Spleen (tissue), 7 donors: Measurements from ENCODE around the gene SPRR2D.
"Not testable (repeated sequence)": the region's sequence is repeated elsewhere in the genome, so short reads cannot be mapped to it uniquely, and the experiment has no call there.

Experiments used
- CTCF ChIP-seq, 11 experiments: fragments of 200-600 bp in 7 of 11; fragments of 450-650 bp in 4 of 11; sonication (generic) in 4 of 11; IDR thresholded peaks in 8 of 11; conservative IDR thresholded peaks in 3 of 11; 1 replicate in 7 of 11; 2 replicates in 4 of 11; pipeline versions ENCODE4 v1.4.0 to v1.8.0; 2016 to 2021; ENCODE audit warnings: antibody characterized with exemption in 11 of 11, inconsistent platforms in 4 of 11, mild to moderate bottlenecking in 1 of 11
- POLR2A ChIP-seq, 3 donors: fragments of 450-650 bp; IDR thresholded peaks; one replicate each; pipeline ENCODE4 v1.5.1; 2017; ENCODE audit warnings: antibody characterized with exemption in 3 of 3, mild to moderate bottlenecking in 1 of 3
- POLR2AphosphoS5 ChIP-seq, 3 donors: sonication (generic); formaldehyde crosslinking; IDR thresholded peaks; one replicate each; pipeline ENCODE4 v1.5.1; 2017; ENCODE audit warnings: antibody characterized with exemption in 3 of 3
- donor health status: DM: no; HTN: no; CAD: no; lungs with moderate emphysema.
- donor health status: DM: no; HTN: no; CAD: no.
- donor health status: DM: no; HTN: no; CAD: no.

GRCh38 chr1:153022340-153022739, 18.6 kb downstream of the SPRR2D start:
- not testable (repeated sequence) for TF ChIP-seq CTCF (IDR thresholded peaks at IDR 0.05 in 8 of 11, conservative IDR thresholded peaks at IDR 0.05 in 3 of 11); POLR2AphosphoS5 (IDR thresholded peaks at IDR 0.05); POLR2A (IDR thresholded peaks at IDR 0.05)
